ENCODE results near the gene KRTAP4-8. TPM values are rescaled to one million over a fixed set of nuclear protein-coding genes. Genes with fewer than 3 reads are reported as not detected.
"Not testable (repeated sequence)": the region's sequence is repeated elsewhere in the genome, so short reads cannot be mapped to it uniquely, and the experiment has no call there.

KRTAP4-8 gene
- polyA plus RNA-seq, 1 of the 3 experiments (the other 2 are of a cell fraction), result not detected

- no peaks in the 10 kb centered on the region for H3K9me3 ChIP-seq
- no peaks in the 10 kb centered on the region for H3K36me3 ChIP-seq (replicated peaks in 1 of 2; ENCODE audit: control insufficient read depth in 1 of 2, insufficient read depth in 2 of 2, low read length in 1 of 2)
- no peaks in the 10 kb centered on the region for H3K9me2 ChIP-seq
- no peaks in the 10 kb centered on the region for H4K20me1 ChIP-seq (ENCODE audit: insufficient read depth)
- no peak for DNase-seq
- ChIA-PET CTCF (no interaction called here), POLR2A (no interaction called here)
- WGBS (ENCODE audit: low lambda C conversion rate), result 43% methylated on average over 5 of the region's 6 CpGs
- no peak within 1 kb of the TSS for H3K9ac ChIP-seq
- no peak within 1 kb of the TSS; a peak in 1 of 4 replicates for H3K27ac ChIP-seq (ENCODE audit: low read depth in 2 of 2, low read length in 1 of 2)
- H3K27me3 ChIP-seq (ENCODE audit: insufficient read depth), result no peaks in the 10 kb centered on the region
- H3K4me3 ChIP-seq (ENCODE audit: low read depth in 2 of 2, low read length in 1 of 2), result no peak within 1 kb of the TSS
- peaks cover 6% of the 10 kb centered on the region for H3F3A ChIP-seq (replicated peaks; ENCODE audit: insufficient read depth)
- no peak within 1 kb of the TSS for H3K4me2 ChIP-seq
- no peak within 1 kb of the TSS for H2AFZ ChIP-seq (ENCODE audit: low read depth)
- no peaks in the 10 kb centered on the region for H3K79me2 ChIP-seq (ENCODE audit: insufficient read depth)
- TF ChIP-seq PBX3 (IDR thresholded peaks at IDR 0.05) (0 out of 2 replicates have a peak, but pooled peaks have one; percentile 24), GATA2 (CRISPR knock-in tag; IDR thresholded peaks at IDR 0.05) (no peak), FOSL2 (IDR thresholded peaks at IDR 0.05; ENCODE audit: borderline replicate concordance, low read depth) (peak; percentile 65; the same call in 1 of the 2 replicates), JUND (IDR thresholded peaks at IDR 0.05) (peak; percentile 43; the same call in 1 of the 2 replicates), EZH2phosphoT487 (IDR thresholded peaks at IDR 0.05; ENCODE audit: borderline replicate concordance, low read depth) (no peak), ZBTB33 (IDR thresholded peaks at IDR 0.05; ENCODE audit: borderline replicate concordance, low read depth) (0 out of 2 replicates have a peak, but pooled peaks have one; percentile 27), MEF2A (IDR thresholded peaks at IDR 0.05; ENCODE audit: borderline replicate concordance, low read depth) (no peak), MAX (IDR thresholded peaks at IDR 0.05; ENCODE audit: low read depth) (peak; percentile 91), TCF12 (IDR thresholded peaks at IDR 0.05) (peak; percentile 77), EP300 (IDR thresholded peaks at IDR 0.05; ENCODE audit: borderline replicate concordance in 1 of 2, low read depth in 1 of 2, low read length in 1 of 2) (0 out of 4 replicates have a peak, but pooled peaks of 1 of the 2 experiments have one; percentile 16), FOXJ3 (CRISPR knock-in tag; IDR thresholded peaks at IDR 0.05) (no peak), RXRA (IDR thresholded peaks at IDR 0.05; ENCODE audit: borderline replicate concordance, low read depth) (no peak)
- peaks cover 0 to 16% of the 10 kb centered on the region in 2 experiments; a peak in 2 of 4 replicates for H3K4me1 ChIP-seq (ENCODE audit: control insufficient read depth in 1 of 2, insufficient read depth in 2 of 2, low read depth in 1 of 2, low read length in 1 of 2)
These were observed 31.9 kb downstream of the KRTAP4-8 start, which contains the start of gene KRTAP2-4 for GRCh38 chr17:41065829-41066624. KRTAP2-4 (minus strand) TSS chr17:41065879; CDS start chr17:41065845, 34 bp downstream.

GRCh38 chr17:41065016-41065689, 32.8 kb downstream of the KRTAP4-8 start:
- H3K4me2 ChIP-seq; H3K9me3 ChIP-seq; H3K9me2 ChIP-seq; H3K36me3 ChIP-seq (replicated peaks in 1 of 2; ENCODE audit: control insufficient read depth in 1 of 2, insufficient read depth in 2 of 2, low read length in 1 of 2); H3K27ac ChIP-seq (ENCODE audit: low read depth in 2 of 2, low read length in 1 of 2); H3K79me2 ChIP-seq (ENCODE audit: insufficient read depth); H3K9ac ChIP-seq; DNase-seq; POLR2A ChIA-PET; H4K20me1 ChIP-seq (ENCODE audit: insufficient read depth); H2AFZ ChIP-seq (ENCODE audit: low read depth); H3K4me3 ChIP-seq (ENCODE audit: low read depth in 2 of 2, low read length in 1 of 2); H3K27me3 ChIP-seq (ENCODE audit: insufficient read depth): not testable (repeated sequence)
- Histone ChIP-seq H3K4me1 (ENCODE audit: control insufficient read depth in 1 of 2, insufficient read depth in 2 of 2, low read depth in 1 of 2, low read length in 1 of 2) (peaks cover 0 to 16% of the 10 kb centered on the region in 2 experiments; a peak in 2 of 4 replicates), H3F3A (replicated peaks; ENCODE audit: insufficient read depth) (peaks cover 14% of the 10 kb centered on the region)
- WGBS (ENCODE audit: low lambda C conversion rate), result 42% methylated on average over 4 of the region's 16 CpGs
- CTCF ChIA-PET, result interaction anchor here (1.5 kb wide), 1 partner anchor 390 kb away, joined by 3 read pairs; no protein-coding TSS in a partner anchor

All from SK-N-SH (cell line).